ENCODE results near the gene COA7. TPM values are rescaled to one million over a fixed set of nuclear protein-coding genes. Genes with fewer than 3 reads are reported as not detected.

The COA7 gene
- total and polyA plus RNA-seq, 10 of the 15 experiments (the other 5 are each of a cell fraction or from before 2014, with no cell fraction given) = 7.5 to 20.2 (median 15.4) TPM

DNA sequence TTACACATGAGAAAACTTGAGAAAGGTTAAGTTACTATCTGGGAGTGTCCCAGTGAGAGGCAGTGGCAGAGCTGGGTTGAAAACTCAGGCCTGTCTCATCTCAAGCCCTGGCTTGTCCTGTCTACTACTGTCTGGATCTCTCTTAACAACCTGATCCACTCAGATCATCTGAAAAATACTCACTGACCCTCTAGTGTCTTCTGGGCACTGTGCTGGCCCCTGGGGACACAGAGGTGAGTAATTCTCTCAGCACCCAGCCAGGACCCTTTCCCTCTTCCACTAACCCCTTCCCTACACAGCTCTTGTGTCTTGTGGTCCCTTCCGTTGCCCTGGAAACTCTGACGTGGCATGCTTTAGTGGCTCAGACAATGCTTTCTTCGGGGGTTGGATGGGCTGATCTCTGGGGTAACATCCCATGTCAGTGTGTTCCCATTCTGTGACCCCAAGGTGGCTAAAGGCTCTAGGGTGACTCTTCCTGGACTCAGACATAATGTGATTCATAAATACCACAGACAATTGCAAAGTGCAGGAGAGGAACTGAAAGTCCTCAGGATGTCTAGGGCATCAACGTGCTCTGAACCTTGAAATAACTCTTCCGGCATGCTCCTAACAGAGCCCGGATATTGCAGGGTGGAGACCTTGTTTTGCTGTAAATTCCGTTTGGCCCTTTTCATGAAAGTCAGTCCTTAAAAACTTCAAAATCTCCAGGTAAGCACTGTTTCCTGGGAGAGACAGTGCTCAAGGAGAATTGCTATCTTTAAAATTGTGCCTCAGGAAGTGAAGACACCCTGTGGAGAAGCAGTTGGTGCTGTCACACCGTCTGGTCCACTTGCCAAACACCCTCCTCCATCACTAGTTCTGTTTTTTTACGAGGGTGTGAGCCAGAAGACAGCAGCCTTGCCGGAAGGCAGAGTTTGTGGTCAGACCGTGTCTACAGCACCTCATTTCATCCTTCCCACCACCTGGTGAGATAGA is 61.1 kb downstream of the COA7 start (continued):
- TF ChIP-seq MYB (IDR thresholded peaks at IDR 0.05; ENCODE audit: borderline replicate concordance, low read depth, low read length) = 0 out of 2 replicates have a peak, but pooled peaks have one; percentile 10
- TF ChIP-seq ZSCAN29 (IDR thresholded peaks at IDR 0.05) = no peak
- 0 out of 2 replicates have a peak, but pooled peaks have one; percentile 10 for TF ChIP-seq YY1 (IDR thresholded peaks at IDR 0.05; ENCODE audit: low read depth, low read length)
- peak; percentile 14 for TF ChIP-seq RELA (IDR thresholded peaks at IDR 0.05; ENCODE audit: borderline replicate concordance, partially characterized antibody)
- TF ChIP-seq LARP7 (IDR thresholded peaks at IDR 0.05) = no peak; the same call in 1 of the 2 replicates
- TF ChIP-seq IKZF1 (conservative IDR thresholded peaks at IDR 0.05) = peak; percentile 90
- TF ChIP-seq DPF2 (IDR thresholded peaks at IDR 0.05) = peak; percentile 95
- no peak for TF ChIP-seq RAD51 (IDR thresholded peaks at IDR 0.05)
- TF ChIP-seq, protein P1, sequence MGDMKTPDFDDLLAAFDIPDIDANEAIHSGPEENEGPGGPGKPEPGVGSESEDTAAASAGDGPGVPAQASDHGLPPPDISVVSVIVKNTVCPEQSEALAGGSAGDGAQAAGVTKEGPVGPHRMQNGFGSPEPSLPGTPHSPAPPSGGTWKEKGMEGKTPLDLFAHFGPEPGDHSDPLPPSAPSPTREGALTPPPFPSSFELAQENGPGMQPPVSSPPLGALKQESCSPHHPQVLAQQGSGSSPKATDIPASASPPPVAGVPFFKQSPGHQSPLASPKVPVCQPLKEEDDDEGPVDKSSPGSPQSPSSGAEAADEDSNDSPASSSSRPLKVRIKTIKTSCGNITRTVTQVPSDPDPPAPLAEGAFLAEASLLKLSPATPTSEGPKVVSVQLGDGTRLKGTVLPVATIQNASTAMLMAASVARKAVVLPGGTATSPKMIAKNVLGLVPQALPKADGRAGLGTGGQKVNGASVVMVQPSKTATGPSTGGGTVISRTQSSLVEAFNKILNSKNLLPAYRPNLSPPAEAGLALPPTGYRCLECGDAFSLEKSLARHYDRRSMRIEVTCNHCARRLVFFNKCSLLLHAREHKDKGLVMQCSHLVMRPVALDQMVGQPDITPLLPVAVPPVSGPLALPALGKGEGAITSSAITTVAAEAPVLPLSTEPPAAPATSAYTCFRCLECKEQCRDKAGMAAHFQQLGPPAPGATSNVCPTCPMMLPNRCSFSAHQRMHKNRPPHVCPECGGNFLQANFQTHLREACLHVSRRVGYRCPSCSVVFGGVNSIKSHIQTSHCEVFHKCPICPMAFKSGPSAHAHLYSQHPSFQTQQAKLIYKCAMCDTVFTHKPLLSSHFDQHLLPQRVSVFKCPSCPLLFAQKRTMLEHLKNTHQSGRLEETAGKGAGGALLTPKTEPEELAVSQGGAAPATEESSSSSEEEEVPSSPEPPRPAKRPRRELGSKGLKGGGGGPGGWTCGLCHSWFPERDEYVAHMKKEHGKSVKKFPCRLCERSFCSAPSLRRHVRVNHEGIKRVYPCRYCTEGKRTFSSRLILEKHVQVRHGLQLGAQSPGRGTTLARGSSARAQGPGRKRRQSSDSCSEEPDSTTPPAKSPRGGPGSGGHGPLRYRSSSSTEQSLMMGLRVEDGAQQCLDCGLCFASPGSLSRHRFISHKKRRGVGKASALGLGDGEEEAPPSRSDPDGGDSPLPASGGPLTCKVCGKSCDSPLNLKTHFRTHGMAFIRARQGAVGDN (IDR thresholded peaks at IDR 0.05) = peak; percentile 84
